Activated B cell treated with CpG ODN at 0.5 μM for 24 hours (primary cell): Measurements from ENCODE around the gene IGF1R. TPM values are rescaled to one million over a fixed set of nuclear protein-coding genes. Genes with fewer than 3 reads are reported as not detected.

ENCODE experiments used
- ATAC-seq: fragments of 200-7000 bp; cut with Tn5 transposase; one replicate; pipeline ENCODE4 v1.10.0; 2021; ENCODE audit warnings: low read depth, mild to moderate bottlenecking, moderate library complexity
- CTCF ChIA-PET: fragments of 350-600 bp; sonication (Branson Sonifier 250); formaldehyde crosslinking; loops from one replicate; lab custom pipeline; 2021; ENCODE audit warnings: antibody characterized with exemption; lab: Charles Lee
- POLR2A ChIA-PET: fragments of 350-600 bp; sonication (Branson Sonifier 250); formaldehyde crosslinking; loops from one replicate; lab custom pipeline; 2021; ENCODE audit warnings: antibody characterized with exemption; lab: Charles Lee
- DNase-seq: peaks from one replicate; pipeline ENCODE4 v3.0.0; 2022
- H3K27ac Mint-ChIP-seq: one replicate; pipeline ENCODE4 v1.8.0; 2020; ENCODE audit warnings: mixed read lengths
- H3K27me3 Mint-ChIP-seq: one replicate; pipeline ENCODE4 v1.8.0; 2021; ENCODE audit warnings: mixed read lengths
- H3K36me3 Mint-ChIP-seq: one replicate; pipeline ENCODE4 v1.8.0; 2021; ENCODE audit warnings: low read depth, mixed read lengths
- H3K4me1 Mint-ChIP-seq: one replicate; pipeline ENCODE4 v1.8.0; 2021; ENCODE audit warnings: mixed read lengths
- H3K4me3 Mint-ChIP-seq: one replicate; pipeline ENCODE4 v1.8.0; 2020; ENCODE audit warnings: mild to moderate bottlenecking, mixed read lengths
- H3K9me3 Mint-ChIP-seq: one replicate; pipeline ENCODE4 v1.8.0; 2020; ENCODE audit warnings: mixed read lengths
- intact Hi-C: fragments of 100-400 bp; cut with micrococcal nuclease; formaldehyde crosslinking; loops from one replicate; pipeline ENCODE4 v1.15.1; 2024
- total RNA-seq: library from RNA; stranded (reverse); gene quantifications from 2 replicates; pipeline ENCODE4 v1.2.3, GENCODE V29; 2022
- TF ChIP-seq, protein P1 (sequence below): fragments of 200-600 bp; IDR thresholded peaks from one replicate; pipeline ENCODE4 v1.8.0; 2022; ENCODE audit warnings: antibody characterized with exemption, mild to moderate bottlenecking

Gene IGF1R
- total RNA-seq, 1 donor from 2014 or later: 6.7 TPM

DNA sequence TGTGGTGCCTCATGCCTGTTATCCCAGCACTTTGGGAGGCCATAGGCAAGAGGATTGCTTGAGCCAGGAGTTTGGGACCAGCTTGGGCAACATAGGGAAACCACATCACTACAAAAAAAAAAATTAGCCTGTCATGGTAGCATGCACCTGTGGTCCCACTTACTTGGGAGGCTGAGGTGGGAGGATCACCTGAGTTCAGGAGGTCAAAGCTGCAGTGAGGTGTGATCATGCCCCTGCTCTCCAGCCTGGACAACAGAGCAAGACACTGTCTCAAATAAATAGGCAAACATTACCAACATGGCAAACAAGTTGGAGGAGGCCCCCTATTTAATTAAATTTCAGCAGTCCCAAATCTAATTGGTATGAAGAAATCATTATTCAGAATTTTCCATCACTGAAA lies 215.6 kb downstream of the IGF1R start:
- ATAC-seq: no peak

GRCh38 chr15:98865397-98866339 lies 217.3 kb downstream of the IGF1R start:
- no peaks in the 10 kb centered on the region for H3K27me3 Mint-ChIP-seq
- DNase-seq: peak; percentile 58
- H3K4me1 Mint-ChIP-seq: peaks cover 14% of the 10 kb centered on the region
- H3K36me3 Mint-ChIP-seq: peaks cover 4% of the 10 kb centered on the region
- H3K4me3 Mint-ChIP-seq: peak overlapping the region; percentile 84
- H3K27ac Mint-ChIP-seq: peak overlapping the region; percentile 90
- TF ChIP-seq, protein P1, sequence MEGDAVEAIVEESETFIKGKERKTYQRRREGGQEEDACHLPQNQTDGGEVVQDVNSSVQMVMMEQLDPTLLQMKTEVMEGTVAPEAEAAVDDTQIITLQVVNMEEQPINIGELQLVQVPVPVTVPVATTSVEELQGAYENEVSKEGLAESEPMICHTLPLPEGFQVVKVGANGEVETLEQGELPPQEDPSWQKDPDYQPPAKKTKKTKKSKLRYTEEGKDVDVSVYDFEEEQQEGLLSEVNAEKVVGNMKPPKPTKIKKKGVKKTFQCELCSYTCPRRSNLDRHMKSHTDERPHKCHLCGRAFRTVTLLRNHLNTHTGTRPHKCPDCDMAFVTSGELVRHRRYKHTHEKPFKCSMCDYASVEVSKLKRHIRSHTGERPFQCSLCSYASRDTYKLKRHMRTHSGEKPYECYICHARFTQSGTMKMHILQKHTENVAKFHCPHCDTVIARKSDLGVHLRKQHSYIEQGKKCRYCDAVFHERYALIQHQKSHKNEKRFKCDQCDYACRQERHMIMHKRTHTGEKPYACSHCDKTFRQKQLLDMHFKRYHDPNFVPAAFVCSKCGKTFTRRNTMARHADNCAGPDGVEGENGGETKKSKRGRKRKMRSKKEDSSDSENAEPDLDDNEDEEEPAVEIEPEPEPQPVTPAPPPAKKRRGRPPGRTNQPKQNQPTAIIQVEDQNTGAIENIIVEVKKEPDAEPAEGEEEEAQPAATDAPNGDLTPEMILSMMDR: no peak
- H3K9me3 Mint-ChIP-seq: no peaks in the 10 kb centered on the region
- ATAC-seq: peak; percentile 95
- ChIA-PET CTCF (interaction anchor here (0.9 to 1.2 kb wide), 3 partner anchors 15 to 87 kb away, joined by 3 to 4 read pairs (median 3); no protein-coding TSS in a partner anchor), POLR2A (interaction anchor here (1.0 kb wide), 1 partner anchor 218 kb away, joined by 5 read pairs; no protein-coding TSS in a partner anchor)
- intact Hi-C loops: loop anchor here (2.0 kb wide), 1 partner anchor 1063 kb away; no protein-coding TSS in a partner anchor

More for the DNA sequence above, 215.6 kb downstream of the IGF1R start:
- Mint-ChIP-seq H3K4me3 (no peak overlapping the region), H3K27ac (no peak overlapping the region), H3K36me3 (peaks cover 4% of the 10 kb centered on the region), H3K9me3 (no peaks in the 10 kb centered on the region), H3K27me3 (no peaks in the 10 kb centered on the region), H3K4me1 (peaks cover 14% of the 10 kb centered on the region)
- intact Hi-C loops: no loop called here
- DNase-seq: no peak
- TF ChIP-seq, protein P1: no peak
- POLR2A ChIA-PET: no interaction called here
- CTCF ChIA-PET: no interaction called here

- Mint-ChIP-seq H3K9me3 (no peaks in the 10 kb centered on the region), H3K36me3 (peaks cover 4% of the 10 kb centered on the region), H3K27ac (peak overlapping the region; percentile 90), H3K4me3 (peak overlapping the region; percentile 84), H3K27me3 (no peaks in the 10 kb centered on the region), H3K4me1 (peaks cover 14% of the 10 kb centered on the region)
- DNase-seq: no peak
- intact Hi-C loops: loop anchor here (2.0 kb wide), 1 partner anchor 1062 kb away; no protein-coding TSS in a partner anchor
- no peak for ATAC-seq
- TF ChIP-seq, protein P1: no peak
- ChIA-PET POLR2A (interaction anchor here (1.0 kb wide), 1 partner anchor 219 kb away, joined by 5 read pairs; no protein-coding TSS in a partner anchor), CTCF (interaction anchor here (0.9 to 1.2 kb wide), 4 partner anchors 14 to 87 kb away, joined by 3 to 4 read pairs (median 3); no protein-coding TSS in a partner anchor)
These were observed 218.2 kb downstream of the IGF1R start for GRCh38 chr15:98866511-98866910.

DNA sequence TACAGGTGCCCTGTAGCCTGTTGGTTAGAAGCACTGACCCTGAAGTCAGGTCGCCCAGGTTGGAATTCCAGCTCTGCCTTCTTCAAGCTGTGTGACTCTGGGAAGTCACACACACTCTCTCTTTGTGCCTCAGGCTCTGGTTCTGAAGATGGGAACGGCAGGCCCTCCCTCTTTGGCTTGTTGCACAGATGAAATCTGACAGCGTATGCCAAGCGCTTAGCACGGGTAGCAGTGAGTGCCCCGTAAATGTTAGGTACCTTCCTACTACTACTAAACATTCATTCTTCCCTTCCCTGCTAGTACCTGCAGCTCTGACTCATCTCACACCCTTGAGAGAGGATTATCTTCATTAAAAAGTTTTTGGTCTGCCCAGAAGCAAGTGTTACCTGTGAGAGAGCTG lies 220.2 kb downstream of the IGF1R start:
- Mint-ChIP-seq H3K27ac (no peak overlapping the region), H3K9me3 (no peaks in the 10 kb centered on the region), H3K4me3 (no peak overlapping the region), H3K27me3 (peaks cover 4% of the 10 kb centered on the region), H3K36me3 (peaks cover 4% of the 10 kb centered on the region), H3K4me1 (peaks cover 17% of the 10 kb centered on the region)
- ChIA-PET CTCF (no interaction called here), POLR2A (no interaction called here)
- TF ChIP-seq, protein P1: no peak
- intact Hi-C loops: no loop called here
- ATAC-seq (no peak), DNase-seq (no peak)

DNA sequence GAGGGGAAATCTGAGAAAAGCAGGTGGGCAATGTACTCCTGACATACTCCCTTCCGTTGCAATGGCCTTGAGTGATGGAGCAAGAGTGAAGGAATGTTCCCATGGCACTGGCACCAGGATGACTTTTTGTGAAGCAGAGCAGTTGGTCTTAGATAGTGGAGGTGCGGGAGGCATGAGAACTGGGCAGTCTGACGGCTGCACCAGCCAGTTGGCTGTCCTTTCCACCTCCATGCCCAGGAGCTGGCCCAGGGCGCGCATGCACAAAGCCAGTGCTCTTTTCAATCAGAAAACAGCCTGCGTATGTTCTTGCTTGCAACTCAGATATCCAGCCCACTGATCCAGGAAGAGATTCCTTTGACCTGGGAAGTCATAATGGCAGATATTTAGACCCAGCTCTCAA lies 222.4 kb downstream of the IGF1R start:
- ATAC-seq: no peak
- POLR2A ChIA-PET: no interaction called here

More for the DNA sequence above, 222.4 kb downstream of the IGF1R start:
- no peak for DNase-seq
- TF ChIP-seq, protein P1: no peak
- H3K27ac Mint-ChIP-seq: no peak overlapping the region
- no peak overlapping the region for H3K4me3 Mint-ChIP-seq
- peaks cover 10% of the 10 kb centered on the region for H3K27me3 Mint-ChIP-seq
- no peaks in the 10 kb centered on the region for H3K9me3 Mint-ChIP-seq
- peaks cover 4% of the 10 kb centered on the region for H3K36me3 Mint-ChIP-seq
- intact Hi-C loops: no loop called here
- peaks cover 20% of the 10 kb centered on the region for H3K4me1 Mint-ChIP-seq
- CTCF ChIA-PET: no interaction called here
